Tibial nerve (tissue), 3 donors: ENCODE results near the gene TBC1D5.

Experiments used
- POLR2A ChIP-seq, 2 donors: fragments of 450-650 bp; IDR thresholded peaks; one replicate each; pipeline ENCODE4 v1.6.1; 2017; ENCODE audit warnings: antibody characterized with exemption in 2 of 2, mild to moderate bottlenecking in 2 of 2, moderate library complexity in 2 of 2
- TF ChIP-seq, protein P1 (sequence below), 5 experiments: fragments of 200-600 bp in 3 of 5; fragments of 450-650 bp in 2 of 5; sonication (generic) in 3 of 5; IDR thresholded peaks; one replicate each; pipeline ENCODE4 v1.5.1; 2016 to 2019; ENCODE audit warnings: antibody characterized with exemption in 5 of 5, mild to moderate bottlenecking in 3 of 5, moderate library complexity in 2 of 5

DNA sequence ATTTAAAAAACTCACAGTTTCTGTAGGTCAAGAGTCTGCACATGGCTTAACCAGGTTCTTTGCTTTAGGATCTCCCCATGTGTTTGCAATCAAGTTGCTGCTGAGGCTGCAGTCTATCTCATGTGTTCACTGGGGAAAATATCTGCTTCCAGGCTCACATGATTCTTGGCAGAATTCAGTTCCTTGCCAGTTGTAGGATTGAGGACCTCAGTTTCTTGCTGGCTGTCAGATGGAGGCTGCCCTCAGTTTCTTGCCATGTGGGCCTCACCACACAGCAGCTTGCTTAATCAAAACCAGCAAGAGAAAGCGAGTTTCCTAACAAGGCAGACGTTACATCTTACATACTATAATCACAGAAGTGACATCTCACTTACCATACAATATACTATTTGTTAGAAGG is 10.0 kb upstream of the TBC1D5 start:
- TF ChIP-seq, protein P1, sequence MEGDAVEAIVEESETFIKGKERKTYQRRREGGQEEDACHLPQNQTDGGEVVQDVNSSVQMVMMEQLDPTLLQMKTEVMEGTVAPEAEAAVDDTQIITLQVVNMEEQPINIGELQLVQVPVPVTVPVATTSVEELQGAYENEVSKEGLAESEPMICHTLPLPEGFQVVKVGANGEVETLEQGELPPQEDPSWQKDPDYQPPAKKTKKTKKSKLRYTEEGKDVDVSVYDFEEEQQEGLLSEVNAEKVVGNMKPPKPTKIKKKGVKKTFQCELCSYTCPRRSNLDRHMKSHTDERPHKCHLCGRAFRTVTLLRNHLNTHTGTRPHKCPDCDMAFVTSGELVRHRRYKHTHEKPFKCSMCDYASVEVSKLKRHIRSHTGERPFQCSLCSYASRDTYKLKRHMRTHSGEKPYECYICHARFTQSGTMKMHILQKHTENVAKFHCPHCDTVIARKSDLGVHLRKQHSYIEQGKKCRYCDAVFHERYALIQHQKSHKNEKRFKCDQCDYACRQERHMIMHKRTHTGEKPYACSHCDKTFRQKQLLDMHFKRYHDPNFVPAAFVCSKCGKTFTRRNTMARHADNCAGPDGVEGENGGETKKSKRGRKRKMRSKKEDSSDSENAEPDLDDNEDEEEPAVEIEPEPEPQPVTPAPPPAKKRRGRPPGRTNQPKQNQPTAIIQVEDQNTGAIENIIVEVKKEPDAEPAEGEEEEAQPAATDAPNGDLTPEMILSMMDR (IDR thresholded peaks at IDR 0.05) = no peak
- TF ChIP-seq POLR2A (IDR thresholded peaks at IDR 0.05) = no peak
